ENCODE data around the gene ANKRD16.
"Not testable (repeated sequence)": the region's sequence is repeated elsewhere in the genome, so short reads cannot be mapped to it uniquely, and the experiment has no call there.

ANKRD16 gene

GRCh38 chr10:5873515-5873995 is 16.1 kb downstream of the ANKRD16 start:
- Histone ChIP-seq H3K9me3 (ENCODE audit: insufficient read depth, low read length) (no peaks in the 10 kb centered on the region), H3K27me3 (ENCODE audit: low read depth, low read length) (no peaks in the 10 kb centered on the region), H3K4me3 (ENCODE audit: low read length) (peak overlapping the region; percentile 65), H2AFZ (ENCODE audit: low read depth, low read length) (no peak overlapping the region), H3K9ac (ENCODE audit: low read length) (peak overlapping the region; percentile 25; the same call in 1 of the 2 replicates), H3K4me2 (ENCODE audit: low read length) (peak overlapping the region; percentile 52), H3K79me2 (ENCODE audit: low read length) (no peaks in the 10 kb centered on the region), H3K27ac (ENCODE audit: low read length) (no peak overlapping the region), H4K20me1 (ENCODE audit: insufficient read depth, low read length) (no peaks in the 10 kb centered on the region), H3K36me3 (replicated peaks; ENCODE audit: low read depth, low read length) (peaks cover 8% of the 10 kb centered on the region), H3K4me1 (ENCODE audit: low read length) (no peaks in the 10 kb centered on the region)
- TF ChIP-seq EZH2phosphoT487 (IDR thresholded peaks at IDR 0.05; ENCODE audit: low read depth) = no peak
- peak; percentile 58 for TF ChIP-seq CTCF (IDR thresholded peaks at IDR 0.05; ENCODE audit: low read depth, low read length)

- Histone ChIP-seq H3K4me2 (ENCODE audit: low read length) (no peak overlapping the region), H3K79me2 (ENCODE audit: low read length) (no peaks in the 10 kb centered on the region), H3K9ac (ENCODE audit: low read length) (no peak overlapping the region), H4K20me1 (ENCODE audit: insufficient read depth, low read length) (no peaks in the 10 kb centered on the region), H3K4me1 (ENCODE audit: low read length) (no peaks in the 10 kb centered on the region), H3K4me3 (ENCODE audit: low read length) (no peak overlapping the region), H3K27me3 (ENCODE audit: low read depth, low read length) (no peaks in the 10 kb centered on the region), H3K9me3 (ENCODE audit: insufficient read depth, low read length) (no peaks in the 10 kb centered on the region), H3K36me3 (replicated peaks; ENCODE audit: low read depth, low read length) (no peaks in the 10 kb centered on the region), H2AFZ (ENCODE audit: low read depth, low read length) (no peak overlapping the region), H3K27ac (ENCODE audit: low read length) (no peak overlapping the region)
- TF ChIP-seq CTCF (IDR thresholded peaks at IDR 0.05; ENCODE audit: low read depth, low read length) = no peak
- TF ChIP-seq EZH2phosphoT487 (IDR thresholded peaks at IDR 0.05; ENCODE audit: low read depth) = no peak
Measured at GRCh38 chr10:5871596-5871995, 18.1 kb downstream of the ANKRD16 start.

GRCh38 chr10:5869156-5869555 is 20.5 kb downstream of the ANKRD16 start:
- Histone ChIP-seq H4K20me1 (ENCODE audit: insufficient read depth, low read length) (no peaks in the 10 kb centered on the region), H3K9me3 (ENCODE audit: insufficient read depth, low read length) (no peaks in the 10 kb centered on the region), H3K4me3 (ENCODE audit: low read length) (no peak overlapping the region), H3K4me1 (ENCODE audit: low read length) (no peaks in the 10 kb centered on the region), H3K36me3 (replicated peaks; ENCODE audit: low read depth, low read length) (no peaks in the 10 kb centered on the region), H3K27ac (ENCODE audit: low read length) (no peak overlapping the region), H3K27me3 (ENCODE audit: low read depth, low read length) (no peaks in the 10 kb centered on the region), H3K9ac (ENCODE audit: low read length) (no peak overlapping the region), H3K4me2 (ENCODE audit: low read length) (no peak overlapping the region), H3K79me2 (ENCODE audit: low read length) (no peaks in the 10 kb centered on the region), H2AFZ (ENCODE audit: low read depth, low read length) (no peak overlapping the region)
- TF ChIP-seq CTCF (IDR thresholded peaks at IDR 0.05; ENCODE audit: low read depth, low read length) (no peak), EZH2phosphoT487 (IDR thresholded peaks at IDR 0.05; ENCODE audit: low read depth) (no peak)

- not testable (repeated sequence) for H3K9ac ChIP-seq (ENCODE audit: low read length); H3K4me3 ChIP-seq (ENCODE audit: low read length); H3K79me2 ChIP-seq (ENCODE audit: low read length); H4K20me1 ChIP-seq (ENCODE audit: insufficient read depth, low read length); H3K4me1 ChIP-seq (ENCODE audit: low read length); H3K36me3 ChIP-seq (replicated peaks; ENCODE audit: low read depth, low read length); H3K27me3 ChIP-seq (ENCODE audit: low read depth, low read length); H3K27ac ChIP-seq (ENCODE audit: low read length); H3K4me2 ChIP-seq (ENCODE audit: low read length); H2AFZ ChIP-seq (ENCODE audit: low read depth, low read length); H3K9me3 ChIP-seq (ENCODE audit: insufficient read depth, low read length)
Measured at GRCh38 chr10:5868383-5868782, 21.3 kb downstream of the ANKRD16 start.

GRCh38 chr10:5867091-5867615 is 22.5 kb downstream of the ANKRD16 start:
- H3K27ac ChIP-seq (ENCODE audit: low read length); H3K4me1 ChIP-seq (ENCODE audit: low read length); H3K27me3 ChIP-seq (ENCODE audit: low read depth, low read length); H3K9ac ChIP-seq (ENCODE audit: low read length); H3K4me3 ChIP-seq (ENCODE audit: low read length); H3K4me2 ChIP-seq (ENCODE audit: low read length); H4K20me1 ChIP-seq (ENCODE audit: insufficient read depth, low read length); H3K79me2 ChIP-seq (ENCODE audit: low read length); H2AFZ ChIP-seq (ENCODE audit: low read depth, low read length); H3K36me3 ChIP-seq (replicated peaks; ENCODE audit: low read depth, low read length); H3K9me3 ChIP-seq (ENCODE audit: insufficient read depth, low read length): not testable (repeated sequence)

GRCh38 chr10:5866451-5867081 is 23.1 kb downstream of the ANKRD16 start:
- H3K4me1 ChIP-seq (ENCODE audit: low read length) = peaks cover 10% of the 10 kb centered on the region
- not testable (repeated sequence) for H4K20me1 ChIP-seq (ENCODE audit: insufficient read depth, low read length); H3K9me3 ChIP-seq (ENCODE audit: insufficient read depth, low read length); H3K27me3 ChIP-seq (ENCODE audit: low read depth, low read length); H3K79me2 ChIP-seq (ENCODE audit: low read length); H3K4me3 ChIP-seq (ENCODE audit: low read length); H3K27ac ChIP-seq (ENCODE audit: low read length); H2AFZ ChIP-seq (ENCODE audit: low read depth, low read length); H3K36me3 ChIP-seq (replicated peaks; ENCODE audit: low read depth, low read length); H3K4me2 ChIP-seq (ENCODE audit: low read length); H3K9ac ChIP-seq (ENCODE audit: low read length)

GRCh38 chr10:5862981-5863685 is 26.6 kb downstream of the ANKRD16 start:
- H3K79me2 ChIP-seq (ENCODE audit: low read length); H3K27ac ChIP-seq (ENCODE audit: low read length); H3K4me3 ChIP-seq (ENCODE audit: low read length); H3K9ac ChIP-seq (ENCODE audit: low read length); H3K9me3 ChIP-seq (ENCODE audit: insufficient read depth, low read length); H3K27me3 ChIP-seq (ENCODE audit: low read depth, low read length); H4K20me1 ChIP-seq (ENCODE audit: insufficient read depth, low read length); H2AFZ ChIP-seq (ENCODE audit: low read depth, low read length); H3K36me3 ChIP-seq (replicated peaks; ENCODE audit: low read depth, low read length): not testable (repeated sequence)
- H3K4me2 ChIP-seq (ENCODE audit: low read length) = peak overlapping the region; percentile 36; the same call in 1 of the 2 replicates
- peaks cover 18% of the 10 kb centered on the region for H3K4me1 ChIP-seq (ENCODE audit: low read length)

All from OCI-LY3 (cell line).